Left renal pelvis (tissue), 4 donors: ENCODE data around the gene MCUR1. TPM values are rescaled to one million over a fixed set of nuclear protein-coding genes. Genes with fewer than 3 reads are reported as not detected.
"Not testable (repeated sequence)": the region's sequence is repeated elsewhere in the genome, so short reads cannot be mapped to it uniquely, and the experiment has no call there.

Experiments used
- DNase-seq, 4 donors: peaks; one replicate each; pipeline ENCODE4 v3.0.0-alpha.2; 2013; ENCODE audit warnings: low read depth in 4 of 4, low spot score in 3 of 4
- polyA plus RNA-seq, 4 donors: library from polyadenylated mRNA; unstranded; fragments of 120-200 nt; gene quantifications; one replicate each; pipeline ENCODE4 v1.2.1, GENCODE V29; 2013; ENCODE audit not compliant: insufficient read length in 4 of 4

MCUR1 gene
- 10 to 100 TPM; 25.1 to 61.4 (median 52.3) TPM for polyA plus RNA-seq

GRCh38 chr6:13814176-13814937 lies at the start of gene MCUR1:
TSS of gene MCUR1 (minus strand) at chr6:13814557. CDS start at chr6:13814429, 128 bp downstream.
- peak; percentile 48 to 79 (median 72) for DNase-seq

GRCh38 chr6:13863699-13864155 lies 49.4 kb upstream of the MCUR1 start:
- no peak for DNase-seq

GRCh38 chr6:13860556-13861185 lies 46.3 kb upstream of the MCUR1 start:
- DNase-seq = not testable (repeated sequence)

GRCh38 chr6:13859871-13860555 lies 45.7 kb upstream of the MCUR1 start:
- no peak for DNase-seq

GRCh38 chr6:13854716-13855250 lies 40.4 kb upstream of the MCUR1 start:
- no peak for DNase-seq

GRCh38 chr6:13853871-13854270 lies 39.5 kb upstream of the MCUR1 start:
- no peak for DNase-seq

GRCh38 chr6:13851803-13852202 lies 37.4 kb upstream of the MCUR1 start:
- DNase-seq = no peak

- no peak for DNase-seq
Measured at GRCh38 chr6:13851330-13851729, 37.0 kb upstream of the MCUR1 start.

GRCh38 chr6:13850690-13851089 lies 36.3 kb upstream of the MCUR1 start:
- DNase-seq = not testable (repeated sequence)

- DNase-seq = no peak
Measured at GRCh38 chr6:13848522-13849150, 34.3 kb upstream of the MCUR1 start.

- no peak for DNase-seq
Measured at GRCh38 chr6:13847326-13848050, 33.1 kb upstream of the MCUR1 start.

GRCh38 chr6:13846841-13847240 lies 32.5 kb upstream of the MCUR1 start:
- DNase-seq = no peak

- no peak for DNase-seq
Measured at GRCh38 chr6:13841936-13842335, 27.6 kb upstream of the MCUR1 start.

- no peak for DNase-seq
Measured at GRCh38 chr6:13838616-13839015, 24.3 kb upstream of the MCUR1 start.

- DNase-seq = no peak
Measured at GRCh38 chr6:13836170-13836569, 21.8 kb upstream of the MCUR1 start.

GRCh38 chr6:13834790-13835189 lies 20.4 kb upstream of the MCUR1 start:
- no peak for DNase-seq

GRCh38 chr6:13834018-13834417 lies 19.7 kb upstream of the MCUR1 start:
- DNase-seq = not testable (repeated sequence)

GRCh38 chr6:13832778-13833177 lies 18.4 kb upstream of the MCUR1 start:
- DNase-seq = no peak

- no peak for DNase-seq
Measured at GRCh38 chr6:13831615-13832014, 17.3 kb upstream of the MCUR1 start.

GRCh38 chr6:13830803-13831202 lies 16.4 kb upstream of the MCUR1 start:
- DNase-seq = no peak
